Measurements from ENCODE around the gene TTC9. TPM values are rescaled to one million over a fixed set of nuclear protein-coding genes. Genes with fewer than 3 reads are reported as not detected.

Gene TTC9
- total and polyA plus RNA-seq, 7 experiments from 2014 or later = 10.1 to 35.5 (median 14.0) TPM

GRCh38 chr14:70648346-70648745, 6.6 kb downstream of the TTC9 start:
- H3K27ac ChIP-seq (ENCODE audit: low read depth, low read length) = no peak overlapping the region
- Mint-ChIP-seq H3K36me3 (peaks cover 5 to 44% (median 19%) of the 10 kb centered on the region in 5 donors), H3K27me3 (no peaks in the 10 kb centered on the region), H3K4me1 (peaks cover 57 to 96% (median 87%) of the 10 kb centered on the region in 7 donors), H3K9me3 (no peaks in the 10 kb centered on the region), H3K27ac (peak overlapping the region in 8 of 9 donors; percentile 33 to 97 (median 83)), H3K4me3 (peak overlapping the region in 5 of 10 donors; percentile 60 to 69 (median 65))
- H3K27me3 ChIP-seq (ENCODE audit: control insufficient read depth in 2 of 2, insufficient read depth in 2 of 2, low read length in 2 of 2) = no peaks in the 10 kb centered on the region
- no peaks in the 10 kb centered on the region for H3K9me3 ChIP-seq (ENCODE audit: control insufficient read depth in 2 of 3, low read length in 3 of 3)
- no peak overlapping the region for H3K4me3 ChIP-seq (ENCODE audit: low read length)
- ATAC-seq (no peak), DNase-seq (no peak)
- POLR2A ChIA-PET = interaction anchor here (0.8 to 9.2 kb wide), 2 partner anchors 9 to 261 kb away, joined by 3 to 313 read pairs; no protein-coding TSS in a partner anchor
- CTCF ChIA-PET = interaction anchor here (0.7 to 2.1 kb wide), 6 partner anchors 10 to 290 kb away, joined by 3 to 7 read pairs (median 3); no protein-coding TSS in a partner anchor
- peaks cover 38 to 66% of the 10 kb centered on the region in 2 donors for H3K4me1 ChIP-seq (ENCODE audit: control insufficient read depth in 2 of 2, insufficient read depth in 2 of 2, low read length in 2 of 2)
- H3K36me3 ChIP-seq (ENCODE audit: control insufficient read depth in 2 of 3, insufficient read depth in 3 of 3, low read length in 3 of 3) = peaks cover 0 to 4% (median 0%) of the 10 kb centered on the region in 3 experiments
- intact Hi-C loops (cut with micrococcal nuclease) = loop anchor here in 1 of 2 donors (10.0 kb wide), 1 partner anchor 676 kb away; the partner anchor contains the start of gene SIPA1L1

- Histone ChIP-seq H3K36me3 (ENCODE audit: control insufficient read depth in 2 of 3, insufficient read depth in 3 of 3, low read length in 3 of 3) (peaks cover 0 to 4% (median 0%) of the 10 kb centered on the region in 3 experiments), H3K27ac (ENCODE audit: low read depth, low read length) (no peak overlapping the region), H3K9me3 (ENCODE audit: control insufficient read depth in 2 of 3, low read length in 3 of 3) (no peaks in the 10 kb centered on the region), H3K27me3 (ENCODE audit: control insufficient read depth in 2 of 2, insufficient read depth in 2 of 2, low read length in 2 of 2) (no peaks in the 10 kb centered on the region), H3K4me1 (ENCODE audit: control insufficient read depth in 2 of 2, insufficient read depth in 2 of 2, low read length in 2 of 2) (peaks cover 49 to 79% of the 10 kb centered on the region in 2 donors), H3K4me3 (ENCODE audit: low read length) (no peak overlapping the region)
- Mint-ChIP-seq H3K9me3 (no peaks in the 10 kb centered on the region), H3K27ac (peak overlapping the region; percentile 27 to 97 (median 81)), H3K36me3 (peaks cover 5 to 47% (median 19%) of the 10 kb centered on the region in 5 donors), H3K27me3 (no peaks in the 10 kb centered on the region), H3K4me3 (peak overlapping the region in 6 of 10 donors; percentile 6 to 55 (median 34)), H3K4me1 (peaks cover 54 to 97% (median 94%) of the 10 kb centered on the region in 7 donors)
- no peak for DNase-seq
- no peak for ATAC-seq
- POLR2A ChIA-PET = no interaction called here
- intact Hi-C loops (cut with micrococcal nuclease) = loop anchor here (10.0 kb wide), 3 partner anchors 675 to 1035 kb away; partner anchors contain the start of genes SIPA1L1 (in 1 of the 2), SRSF5 (in 1 of the 2) and SUSD6 (in 1 of the 2)
- CTCF ChIA-PET = interaction anchor here (1.4 to 2.1 kb wide), 2 partner anchors 11 to 27 kb away, joined by 4 to 7 read pairs; no protein-coding TSS in a partner anchor
Observed at GRCh38 chr14:70649803-70650202, 8.1 kb downstream of the TTC9 start.

GRCh38 chr14:70651522-70651921, 9.8 kb downstream of the TTC9 start:
- Mint-ChIP-seq H3K4me1 (peaks cover 58 to 95% (median 90%) of the 10 kb centered on the region in 7 donors), H3K36me3 (peaks cover 5 to 53% (median 19%) of the 10 kb centered on the region in 5 donors), H3K9me3 (peaks cover 0 to 3% (median 0%) of the 10 kb centered on the region in 11 donors), H3K27ac (peak overlapping the region; percentile 68 to 99 (median 97)), H3K4me3 (peak overlapping the region in 4 of 10 donors; percentile 25 to 88 (median 42)), H3K27me3 (no peaks in the 10 kb centered on the region)
- Histone ChIP-seq H3K27ac (ENCODE audit: low read depth, low read length) (peak overlapping the region; percentile 84), H3K9me3 (ENCODE audit: control insufficient read depth in 2 of 3, low read length in 3 of 3) (no peaks in the 10 kb centered on the region), H3K4me3 (ENCODE audit: low read length) (no peak overlapping the region), H3K27me3 (ENCODE audit: control insufficient read depth in 2 of 2, insufficient read depth in 2 of 2, low read length in 2 of 2) (no peaks in the 10 kb centered on the region), H3K4me1 (ENCODE audit: control insufficient read depth in 2 of 2, insufficient read depth in 2 of 2, low read length in 2 of 2) (peaks cover 48 to 79% of the 10 kb centered on the region in 2 donors), H3K36me3 (ENCODE audit: control insufficient read depth in 2 of 3, insufficient read depth in 3 of 3, low read length in 3 of 3) (peaks cover 0 to 4% (median 0%) of the 10 kb centered on the region in 3 experiments)
- ChIA-PET CTCF (interaction anchor here (0.8 kb wide), 1 partner anchor 9 kb away, joined by 3 read pairs; no protein-coding TSS in a partner anchor), POLR2A (interaction anchor here (1.6 to 13.4 kb wide), 3 partner anchors 7 to 14 kb away, joined by 4 to 313 read pairs (median 7); partner anchors contain the start of gene TTC9)
- DNase-seq (no peak), ATAC-seq (no peak)
- intact Hi-C loops (cut with micrococcal nuclease) = loop anchor here (10.0 kb wide), 2 partner anchors 887 to 1037 kb away; partner anchors contain the start of genes SRSF5 (in 1 of the 2) and SUSD6 (in 1 of the 2)

GRCh38 chr14:70652871-70653270, 11.2 kb downstream of the TTC9 start:
- peaks cover 0 to 3% (median 0%) of the 10 kb centered on the region in 11 donors for H3K9me3 Mint-ChIP-seq
- DNase-seq = no peak
- peaks cover 5 to 54% (median 23%) of the 10 kb centered on the region in 5 donors for H3K36me3 Mint-ChIP-seq
- H3K4me3 Mint-ChIP-seq = peak overlapping the region in 9 of 10 donors; percentile 3 to 88 (median 72)
- no peak for ATAC-seq
- ChIA-PET POLR2A (interaction anchor here (0.6 to 13.4 kb wide), 4 partner anchors 8 to 54 kb away, joined by 3 to 313 read pairs (median 4); partner anchors contain the start of gene TTC9), CTCF (interaction anchor here (0.9 kb wide), 1 partner anchor 59 kb away, joined by 3 read pairs; no protein-coding TSS in a partner anchor)
- H3K27me3 Mint-ChIP-seq = no peaks in the 10 kb centered on the region
- peak overlapping the region; percentile 83 to 99 (median 97) for H3K27ac Mint-ChIP-seq
- H3K36me3 ChIP-seq (ENCODE audit: control insufficient read depth in 2 of 3, insufficient read depth in 3 of 3, low read length in 3 of 3) = peaks cover 0 to 4% (median 0%) of the 10 kb centered on the region in 3 experiments
- intact Hi-C loops (cut with micrococcal nuclease) = loop anchor here (1.0 to 10.0 kb wide), 3 partner anchors 7 to 1038 kb away; partner anchors contain the start of genes SRSF5 (in 1 of the 2) and SUSD6 (in 1 of the 2)
- no peaks in the 10 kb centered on the region for H3K27me3 ChIP-seq (ENCODE audit: control insufficient read depth in 2 of 2, insufficient read depth in 2 of 2, low read length in 2 of 2)
- peak overlapping the region; percentile 84 for H3K27ac ChIP-seq (ENCODE audit: low read depth, low read length)
- H3K9me3 ChIP-seq (ENCODE audit: control insufficient read depth in 2 of 3, low read length in 3 of 3) = no peaks in the 10 kb centered on the region
- peaks cover 39 to 80% of the 10 kb centered on the region in 2 donors for H3K4me1 ChIP-seq (ENCODE audit: control insufficient read depth in 2 of 2, insufficient read depth in 2 of 2, low read length in 2 of 2)
- H3K4me1 Mint-ChIP-seq = peaks cover 57 to 97% (median 92%) of the 10 kb centered on the region in 7 donors
- H3K4me3 ChIP-seq (ENCODE audit: low read length) = no peak overlapping the region

- Mint-ChIP-seq H3K36me3 (peaks cover 5 to 53% (median 23%) of the 10 kb centered on the region in 5 donors), H3K4me1 (peaks cover 61 to 97% (median 92%) of the 10 kb centered on the region in 7 donors), H3K9me3 (peaks cover 0 to 3% (median 0%) of the 10 kb centered on the region in 11 donors), H3K27ac (peak overlapping the region; percentile 83 to 99 (median 97)), H3K4me3 (peak overlapping the region in 9 of 10 donors; percentile 3 to 88 (median 72)), H3K27me3 (no peaks in the 10 kb centered on the region)
- Histone ChIP-seq H3K9me3 (ENCODE audit: control insufficient read depth in 2 of 3, low read length in 3 of 3) (no peaks in the 10 kb centered on the region), H3K27me3 (ENCODE audit: control insufficient read depth in 2 of 2, insufficient read depth in 2 of 2, low read length in 2 of 2) (no peaks in the 10 kb centered on the region), H3K4me3 (ENCODE audit: low read length) (peak overlapping the region; percentile 3), H3K27ac (ENCODE audit: low read depth, low read length) (peak overlapping the region; percentile 84), H3K4me1 (ENCODE audit: control insufficient read depth in 2 of 2, insufficient read depth in 2 of 2, low read length in 2 of 2) (peaks cover 45 to 80% of the 10 kb centered on the region in 2 donors), H3K36me3 (ENCODE audit: control insufficient read depth in 2 of 3, insufficient read depth in 3 of 3, low read length in 3 of 3) (peaks cover 0 to 4% (median 0%) of the 10 kb centered on the region in 3 experiments)
- CTCF ChIA-PET = interaction anchor here (0.6 to 5.6 kb wide), 5 partner anchors 9 to 60 kb away, joined by 3 to 63 read pairs (median 4); partner anchors contain the start of gene TTC9
- intact Hi-C loops (cut with micrococcal nuclease) = loop anchor here (2.0 to 10.0 kb wide), 4 partner anchors 155 to 1039 kb away; partner anchors contain the start of genes MAP3K9 (in 1 of the 2), PCNX1 (in 1 of the 2), SRSF5 (in 1 of the 2) and SUSD6 (in 1 of the 2)
- POLR2A ChIA-PET = interaction anchor here (0.7 to 13.4 kb wide), 4 partner anchors 9 to 54 kb away, joined by 3 to 313 read pairs (median 6); partner anchors contain the start of gene TTC9
- DNase-seq (no peak), ATAC-seq (no peak)
Observed at GRCh38 chr14:70653662-70654061, 11.9 kb downstream of the TTC9 start.

GRCh38 chr14:70654632-70655031, 12.9 kb downstream of the TTC9 start:
- CTCF ChIA-PET = interaction anchor here (1.0 to 5.6 kb wide), 3 partner anchors 11 to 59 kb away, joined by 4 to 63 read pairs (median 4); partner anchors contain the start of gene TTC9
- peak in 6 of 9 donors; percentile 37 to 56 (median 40) for DNase-seq

More at GRCh38 chr14:70654632-70655031, 12.9 kb downstream of the TTC9 start:
- no peaks in the 10 kb centered on the region for H3K9me3 ChIP-seq (ENCODE audit: control insufficient read depth in 2 of 3, low read length in 3 of 3)
- peaks cover 0 to 4% (median 0%) of the 10 kb centered on the region in 3 experiments for H3K36me3 ChIP-seq (ENCODE audit: control insufficient read depth in 2 of 3, insufficient read depth in 3 of 3, low read length in 3 of 3)
- Mint-ChIP-seq H3K27ac (peak overlapping the region; percentile 94 to 99 (median 98)), H3K9me3 (peaks cover 0 to 3% (median 0%) of the 10 kb centered on the region in 11 donors), H3K4me3 (peak overlapping the region; percentile 76 to 89 (median 85)), H3K36me3 (peaks cover 4 to 48% (median 22%) of the 10 kb centered on the region in 5 donors), H3K4me1 (peaks cover 69 to 97% (median 92%) of the 10 kb centered on the region in 7 donors), H3K27me3 (no peaks in the 10 kb centered on the region)
- H3K27ac ChIP-seq (ENCODE audit: low read depth, low read length) = peak overlapping the region; percentile 84
- H3K27me3 ChIP-seq (ENCODE audit: control insufficient read depth in 2 of 2, insufficient read depth in 2 of 2, low read length in 2 of 2) = no peaks in the 10 kb centered on the region
- intact Hi-C loops (cut with micrococcal nuclease) = loop anchor here (1.0 to 10.0 kb wide), 11 partner anchors 13 to 1040 kb away; partner anchors contain the start of genes MAP3K9 (in 2 of the 2), MED6 (in 2 of the 2), TTC9 (in 2 of the 2) and COX16 (in 1 of the 2)
- ATAC-seq = no peak
- peak overlapping the region; percentile 43 for H3K4me3 ChIP-seq (ENCODE audit: low read length)
- POLR2A ChIA-PET = interaction anchor here (0.7 to 13.4 kb wide), 5 partner anchors 8 to 25 kb away, joined by 3 to 313 read pairs (median 5); partner anchors contain the start of gene TTC9
- H3K4me1 ChIP-seq (ENCODE audit: control insufficient read depth in 2 of 2, insufficient read depth in 2 of 2, low read length in 2 of 2) = peaks cover 55 to 79% of the 10 kb centered on the region in 2 donors

Data from naive thymus-derived CD4-positive, alpha-beta T cell (primary cell).